DMS 273 (cell line): ENCODE measurements around the gene CENPX.
A peak's percentile ranks its signal among the peaks of the same experiment; 100 is the strongest.

Experiments used
- DNase-seq: peaks from one replicate; lab custom pipeline; 2025; ENCODE audit not compliant: unreplicated experiment; lab: John Stamatoyannopoulos, UW

Gene CENPX

DNA sequence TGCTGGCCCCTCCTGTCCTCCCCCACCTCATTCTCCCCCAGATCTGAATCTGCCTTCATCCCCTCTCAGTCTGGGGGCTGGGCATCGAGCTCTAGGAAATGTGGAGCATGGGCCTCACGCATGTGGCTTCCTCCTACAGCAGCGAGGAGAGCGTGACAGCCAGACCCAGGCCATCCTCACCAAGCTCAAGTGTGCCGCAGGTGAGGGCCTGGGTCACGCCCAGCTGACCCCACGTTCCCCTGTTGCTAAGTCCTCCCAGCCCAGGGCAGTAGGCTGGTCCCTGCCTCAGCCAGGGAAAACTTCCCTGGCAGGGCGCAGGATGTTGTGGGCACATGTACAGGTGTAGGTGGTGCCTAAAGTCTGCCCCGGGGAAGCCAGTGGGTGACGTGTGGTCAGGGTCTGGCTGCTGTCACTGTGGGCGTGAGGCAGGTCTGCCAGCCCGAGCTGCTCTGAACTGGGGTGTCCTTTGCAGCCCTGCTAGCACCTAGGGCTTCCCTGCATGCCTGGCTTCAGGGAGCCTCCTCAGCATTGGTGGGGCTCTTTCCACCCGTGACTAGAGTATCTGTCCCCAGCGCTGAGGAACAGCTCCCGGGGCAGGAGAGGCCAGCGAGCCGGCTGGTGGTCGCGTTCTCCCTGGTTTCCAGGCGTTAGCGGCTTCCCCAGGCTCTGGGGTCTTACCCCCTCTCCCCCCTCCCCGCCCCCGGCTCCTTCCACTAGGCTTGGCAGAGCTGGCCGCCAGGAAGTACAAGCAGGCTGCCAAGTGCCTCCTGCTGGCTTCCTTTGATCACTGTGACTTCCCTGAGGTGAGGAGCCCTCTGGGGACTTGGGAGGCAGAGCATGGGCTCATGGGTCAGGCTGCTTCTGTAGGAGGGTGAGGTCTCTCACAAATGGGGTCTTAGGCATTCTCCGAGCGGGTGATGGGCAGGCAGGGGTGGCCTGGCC, 32.6 kb upstream of the CENPX start:
- DNase-seq = no peak

DNA sequence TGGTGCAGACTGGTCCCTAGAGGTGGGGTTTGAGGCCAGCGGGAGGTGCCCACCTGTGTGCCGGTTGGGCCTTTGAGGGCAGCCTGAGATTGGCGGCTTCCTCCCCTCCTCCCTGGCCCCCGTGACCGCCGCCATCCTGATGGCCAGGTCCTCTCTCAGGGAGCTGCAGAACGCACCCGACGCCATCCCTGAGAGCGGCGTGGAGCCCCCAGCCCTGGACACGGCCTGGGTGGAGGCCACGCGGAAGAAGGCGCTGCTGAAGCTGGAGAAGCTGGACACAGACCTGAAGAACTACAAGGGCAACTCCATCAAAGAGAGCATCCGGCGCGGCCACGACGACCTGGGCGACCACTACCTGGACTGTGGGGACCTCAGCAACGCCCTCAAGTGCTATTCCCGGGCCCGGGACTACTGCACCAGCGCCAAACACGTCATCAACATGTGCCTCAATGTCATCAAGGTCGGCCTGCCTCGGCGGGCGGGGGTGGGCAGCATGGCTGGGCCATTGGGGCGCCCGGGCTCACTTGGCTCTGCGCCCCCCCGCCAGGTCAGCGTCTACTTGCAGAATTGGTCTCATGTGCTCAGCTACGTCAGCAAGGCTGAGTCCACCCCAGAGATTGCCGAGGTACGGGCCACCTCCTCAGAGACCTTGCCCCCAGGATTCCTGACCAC, 31.8 kb upstream of the CENPX start:
- no peak for DNase-seq

DNA sequence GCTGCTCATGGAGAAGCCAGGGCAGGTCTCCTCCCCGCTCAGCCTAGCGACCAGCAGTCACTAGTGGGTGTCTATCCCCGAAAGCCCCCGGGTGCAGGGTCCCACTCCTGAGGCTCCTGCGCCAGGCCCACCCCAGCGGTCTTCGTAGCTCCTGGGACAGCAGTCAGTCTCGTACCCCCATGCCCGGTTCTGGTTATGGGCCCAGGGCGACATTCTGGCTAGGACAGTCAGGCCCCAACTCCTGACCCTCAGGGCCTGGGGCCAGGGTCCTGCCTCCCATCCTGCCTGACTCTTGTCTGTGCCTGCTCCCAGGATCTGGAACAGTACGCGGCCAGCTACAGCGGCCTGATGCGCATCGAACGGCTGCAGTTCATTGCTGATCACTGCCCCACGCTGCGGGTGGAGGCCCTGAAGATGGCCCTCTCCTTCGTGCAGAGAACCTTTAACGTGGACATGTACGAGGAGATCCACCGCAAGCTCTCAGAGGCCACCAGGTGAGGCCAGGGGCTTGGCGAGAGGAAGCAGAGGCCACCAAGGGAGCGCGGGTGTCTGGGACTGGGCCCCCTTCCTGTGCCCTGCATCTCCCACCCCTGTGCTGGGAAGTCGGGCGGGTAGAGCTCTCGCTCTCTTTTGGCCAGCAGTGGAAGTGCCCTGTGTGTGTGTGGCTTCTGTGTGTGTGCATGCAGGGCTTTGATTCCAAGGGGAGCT, 31.0 kb upstream of the CENPX start:
- DNase-seq = no peak

DNA sequence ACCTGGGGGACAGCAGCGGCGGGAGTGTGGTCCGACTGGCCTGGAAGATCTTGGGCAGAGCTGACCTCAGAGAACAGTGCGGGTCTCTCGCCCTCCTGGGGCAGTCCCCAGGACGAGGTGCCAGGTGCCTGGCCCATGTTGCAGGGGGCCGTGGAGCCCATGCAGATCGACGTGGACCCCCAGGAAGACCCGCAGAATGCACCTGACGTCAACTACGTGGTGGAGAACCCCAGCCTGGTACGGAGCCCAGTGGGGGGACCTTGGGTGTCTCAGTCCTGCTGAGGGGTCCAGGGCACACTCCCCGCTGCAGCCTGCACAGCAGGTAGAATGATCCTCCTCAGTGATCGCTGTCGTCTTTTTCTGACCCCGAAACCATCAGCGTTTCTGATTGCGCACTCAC, 30.5 kb upstream of the CENPX start:
- DNase-seq = no peak

DNA sequence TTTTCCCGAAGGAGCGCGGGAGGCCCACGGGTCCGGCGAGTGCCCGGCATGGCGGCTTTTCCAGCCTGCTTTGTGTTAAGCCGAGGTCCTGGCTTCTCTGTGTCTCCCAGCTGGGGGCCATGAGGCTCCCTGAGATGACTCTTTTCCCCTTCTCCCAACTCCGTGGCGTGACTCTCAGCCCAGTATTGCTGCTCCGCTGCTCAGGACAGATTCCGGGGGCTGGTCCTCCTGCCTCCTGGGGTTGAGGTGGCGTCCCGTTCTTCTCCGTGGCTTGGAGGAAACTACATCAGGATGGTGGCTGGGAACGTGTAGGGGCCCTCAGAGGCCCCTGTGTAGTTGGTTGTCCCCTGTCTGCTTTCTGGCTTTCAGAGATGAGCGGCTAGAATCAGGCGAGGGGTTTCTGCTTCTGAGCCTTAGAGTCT, 30.0 kb upstream of the CENPX start:
- no peak for DNase-seq

DNA sequence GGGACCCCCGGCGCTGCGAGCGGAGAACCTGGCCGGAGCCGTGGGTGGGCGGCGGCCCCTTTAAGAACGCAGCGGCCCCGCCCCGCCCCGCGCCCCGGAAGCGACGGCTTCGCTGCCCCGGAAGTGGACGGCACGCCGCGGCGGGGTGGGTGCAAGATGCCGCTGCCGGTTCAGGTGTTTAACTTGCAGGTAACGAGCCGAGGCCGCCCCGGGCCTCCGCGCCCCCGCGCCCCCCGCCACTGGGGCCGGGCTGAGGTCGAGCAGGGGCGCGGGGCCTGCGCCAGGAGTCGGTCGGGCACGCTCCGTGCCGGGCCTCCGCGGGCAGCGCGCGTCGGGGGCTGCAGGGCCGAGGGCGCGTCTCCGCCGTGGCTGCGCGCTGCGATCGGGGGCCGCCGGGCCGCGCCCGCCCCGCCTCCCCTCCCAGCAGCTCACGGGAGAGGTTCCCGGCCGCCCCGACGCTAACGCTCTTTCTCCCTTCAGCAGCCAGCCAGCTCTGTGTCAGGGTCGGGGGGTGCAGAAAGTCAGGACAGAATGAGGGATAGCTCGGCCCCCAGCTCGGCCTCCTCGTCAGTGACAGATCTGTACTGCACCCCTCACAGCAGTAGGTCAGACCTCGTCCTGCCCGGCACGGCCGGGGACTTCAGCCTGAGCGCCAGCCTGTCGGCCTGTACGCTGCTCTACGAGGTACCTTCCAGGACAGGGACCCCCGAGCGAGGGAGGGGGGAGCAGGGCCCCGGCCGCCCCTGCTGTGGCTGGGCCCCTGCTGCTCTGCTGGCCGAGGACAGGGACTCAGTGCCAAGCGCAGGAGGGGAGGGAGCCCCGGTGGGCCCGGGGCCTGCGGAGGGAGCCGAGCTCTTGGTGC, 29.3 kb upstream of the CENPX start, which contains the start of the genes GPS1 and RFNG:
TSS of gene GPS1 (plus strand) at position 123 of the 862 bp plus-strand sequence. CDS start at position 157, 34 bp downstream.
TSS of gene RFNG (minus strand) at position 36 of the 862 bp plus-strand sequence. CDS start 45 bp downstream, outside the sequence.
- DNase-seq = peak; percentile 83

DNA sequence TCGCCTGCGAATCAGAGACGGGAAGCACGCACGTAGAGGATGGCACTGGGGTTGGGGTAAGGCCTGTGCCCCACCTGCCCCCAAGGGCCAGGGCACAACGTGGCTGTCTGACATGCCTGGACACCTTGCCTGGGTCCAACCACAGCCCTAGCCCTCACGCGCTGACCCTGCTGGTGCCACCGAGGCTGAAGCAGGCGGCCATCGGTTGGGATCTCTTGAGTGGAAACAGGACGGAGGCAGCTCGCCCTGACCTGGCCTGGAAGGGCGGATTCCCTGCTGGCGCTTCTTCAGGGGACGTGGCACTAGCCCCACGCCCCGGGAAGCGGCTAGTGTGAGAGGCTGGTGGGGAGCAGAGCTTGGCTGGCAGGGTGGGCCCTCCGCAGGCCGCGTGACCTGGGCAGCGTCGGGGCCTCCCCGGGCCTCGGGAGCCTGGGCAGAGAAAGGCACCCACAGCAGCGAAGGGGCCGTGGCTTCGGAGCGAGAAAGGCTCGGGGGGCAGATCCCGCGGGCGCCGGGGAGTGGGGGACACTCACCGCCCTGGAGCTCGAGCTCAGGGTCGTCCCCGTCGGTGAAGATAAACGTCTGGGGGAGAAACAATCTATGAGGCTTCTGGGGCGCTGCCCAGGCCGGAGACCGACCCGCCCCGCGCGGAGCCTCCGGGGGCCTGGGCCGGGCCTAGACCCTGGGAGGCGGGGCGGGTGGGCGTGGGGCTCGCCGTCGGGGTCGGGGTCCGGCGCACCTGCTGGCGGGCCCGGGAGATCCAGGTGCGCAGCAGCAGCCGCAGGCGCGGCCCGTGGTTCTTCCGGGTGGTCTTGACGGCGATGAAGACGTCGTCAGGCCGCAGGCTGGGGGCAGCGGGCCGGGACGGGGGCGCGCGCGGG, 28.3 kb upstream of the CENPX start:
- DNase-seq = no peak

DNA sequence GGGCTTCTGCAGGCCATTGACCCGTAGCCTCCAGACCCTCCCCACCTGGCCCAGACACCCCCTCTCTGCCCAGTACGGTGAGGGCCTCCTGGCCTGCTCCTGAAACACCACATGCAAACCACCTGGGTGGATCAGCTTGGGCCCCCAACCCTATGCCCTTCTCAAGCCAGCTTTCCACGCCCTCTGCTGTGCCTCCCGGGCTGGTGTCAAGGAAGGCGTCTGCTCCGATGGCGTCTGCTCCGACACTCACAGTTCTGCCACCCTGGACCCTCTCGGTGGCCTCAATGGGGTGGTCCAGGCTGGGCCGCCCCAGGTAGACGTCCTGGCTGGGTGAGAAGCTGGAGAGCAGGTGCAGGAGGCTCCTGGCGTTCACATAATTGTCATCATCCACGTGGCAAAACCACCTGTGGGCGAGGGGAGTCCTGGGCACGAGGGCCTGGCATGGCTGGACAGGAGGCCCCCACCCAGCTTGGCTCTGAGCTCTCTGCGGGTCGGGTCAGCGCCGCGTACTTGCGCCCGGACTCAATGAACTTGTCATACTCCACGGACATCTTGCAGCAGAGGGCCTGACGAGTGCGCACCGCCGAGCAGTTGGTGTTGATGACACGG, 27.6 kb upstream of the CENPX start:
- no peak for DNase-seq

DNA sequence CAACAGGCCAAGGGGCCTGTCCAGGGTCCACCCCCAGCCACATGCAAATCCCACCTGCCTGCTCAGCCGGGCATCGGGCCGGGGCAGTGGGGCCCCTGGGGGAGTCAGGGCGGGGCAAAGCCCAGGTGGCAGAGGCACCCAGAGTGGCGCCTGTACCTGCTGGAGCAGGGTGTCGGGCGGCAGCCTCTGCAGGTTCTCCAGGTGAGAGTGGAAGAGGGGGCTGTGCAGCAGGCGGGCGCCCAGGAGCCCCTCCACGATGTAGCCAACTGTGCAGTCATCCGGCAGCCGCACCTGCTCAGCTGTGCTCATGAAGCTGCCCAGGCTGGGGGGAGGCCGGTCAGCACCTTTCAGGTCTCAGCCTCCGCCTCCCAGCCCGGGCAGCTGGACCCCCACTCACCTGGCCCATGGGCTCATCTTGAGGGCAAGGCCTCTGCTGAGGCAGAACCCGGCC, 26.9 kb upstream of the CENPX start:
- no peak for DNase-seq

DNA sequence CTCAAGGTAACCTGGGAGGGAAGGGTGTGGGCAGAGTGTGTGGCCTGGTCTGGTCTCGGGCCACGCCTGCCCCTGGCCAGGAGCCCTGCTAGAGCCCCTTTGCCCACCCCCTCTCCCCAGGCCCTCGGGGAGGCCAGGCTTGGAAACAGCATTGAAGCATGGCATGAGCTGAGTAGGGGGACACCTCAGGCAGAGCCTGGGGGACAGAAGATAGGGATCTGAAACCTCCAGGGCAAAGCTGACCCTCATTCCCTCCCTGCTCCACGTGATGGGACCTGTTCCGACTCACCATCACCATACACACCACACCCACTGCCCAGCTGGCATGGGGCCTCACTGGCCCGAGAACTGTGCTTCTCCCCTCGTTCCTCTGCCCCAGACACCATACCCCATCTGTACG, 26.4 kb upstream of the CENPX start:
- DNase-seq = no peak

DNA sequence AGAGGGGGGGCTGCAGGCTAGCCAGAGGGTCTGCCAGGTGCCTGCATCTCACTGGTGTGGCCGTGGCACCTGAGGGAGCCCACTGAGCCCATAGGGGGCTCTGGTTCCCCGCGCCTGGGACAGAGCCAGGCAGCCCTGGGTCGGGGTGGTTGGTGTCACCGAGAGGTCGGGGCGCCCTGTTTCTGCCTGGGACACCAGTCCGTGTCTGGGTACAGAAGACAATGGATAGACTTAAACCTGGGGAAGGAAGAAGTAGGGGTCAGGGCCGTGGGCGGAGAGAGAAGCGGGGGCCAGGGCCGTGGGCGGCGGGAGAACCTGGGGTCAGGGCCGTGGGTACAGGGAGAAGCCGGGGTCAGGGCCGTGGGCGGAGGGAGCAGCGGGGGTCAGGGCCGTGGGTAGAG, 25.9 kb upstream of the CENPX start:
- DNase-seq = no peak

DNA sequence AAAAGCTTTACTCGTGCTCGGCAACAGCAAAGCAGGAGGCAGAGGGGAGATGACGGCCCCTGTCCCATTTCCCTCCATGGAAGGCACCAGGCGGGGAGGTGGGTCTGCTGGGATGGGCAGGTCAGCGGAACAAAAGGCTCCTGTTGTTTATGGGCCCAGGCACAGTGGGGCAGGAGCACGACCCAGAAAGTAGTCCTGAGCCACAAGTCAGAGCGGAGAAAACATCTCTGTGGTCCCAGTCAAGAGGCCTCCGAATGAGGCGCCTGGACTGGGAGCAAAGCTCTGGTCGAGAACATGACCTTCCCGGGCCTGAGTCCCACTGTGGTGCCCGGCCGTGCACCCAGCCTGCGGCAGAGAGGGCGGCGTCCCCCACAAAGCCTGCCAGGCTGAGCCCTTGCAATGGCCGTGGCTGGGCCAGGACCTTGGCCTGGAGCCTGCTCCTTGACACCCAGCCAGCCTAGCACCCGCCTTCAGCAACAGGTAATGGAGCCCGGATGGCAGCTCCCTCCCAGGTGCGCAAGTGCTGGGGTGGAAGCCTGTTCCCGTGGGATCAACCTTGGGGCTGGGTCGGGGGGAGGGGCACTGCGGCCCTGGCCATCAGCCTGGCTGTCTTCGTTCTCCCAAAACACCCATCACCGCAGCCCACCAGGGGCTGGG, 25.4 kb upstream of the CENPX start:
- DNase-seq = no peak

DNA sequence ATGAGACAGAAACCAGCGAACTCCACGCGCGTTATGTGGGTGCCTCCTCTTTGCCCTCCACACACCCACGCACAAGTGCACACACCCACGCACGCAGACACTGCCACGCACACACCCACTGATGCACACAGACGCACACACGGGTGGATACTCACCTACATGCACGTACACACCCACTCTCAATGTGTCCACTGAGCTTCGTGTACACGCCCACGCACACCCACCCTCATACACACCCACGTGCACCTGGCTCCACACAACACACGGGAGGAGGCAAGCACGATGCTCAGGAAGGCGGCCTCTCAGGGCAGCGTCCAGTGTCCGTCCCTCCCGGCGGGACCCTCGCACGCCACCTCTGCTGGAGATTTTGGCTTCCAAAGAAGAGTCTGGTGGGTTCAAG, 24.7 kb upstream of the CENPX start:
- DNase-seq = no peak

DNA sequence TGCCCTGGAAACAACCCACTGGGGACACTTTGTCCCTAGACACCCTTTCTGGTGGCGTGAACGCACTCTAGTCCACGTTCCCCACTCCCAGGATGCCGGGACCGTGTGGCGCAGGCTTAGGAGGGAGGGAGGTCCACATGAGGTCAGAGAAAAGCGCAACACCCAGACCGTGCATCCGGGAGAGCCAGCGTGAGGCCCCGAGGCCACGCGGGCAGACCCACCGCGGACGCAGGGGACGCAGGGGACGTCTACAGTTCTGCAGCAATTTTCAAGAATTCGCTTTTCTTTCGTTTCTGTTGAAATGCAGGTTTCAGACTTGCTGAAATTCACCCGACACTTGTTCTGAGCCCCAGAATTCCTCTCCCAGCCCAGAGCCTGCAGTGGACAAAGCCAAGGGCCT, 24.2 kb upstream of the CENPX start:
- DNase-seq = no peak

DNA sequence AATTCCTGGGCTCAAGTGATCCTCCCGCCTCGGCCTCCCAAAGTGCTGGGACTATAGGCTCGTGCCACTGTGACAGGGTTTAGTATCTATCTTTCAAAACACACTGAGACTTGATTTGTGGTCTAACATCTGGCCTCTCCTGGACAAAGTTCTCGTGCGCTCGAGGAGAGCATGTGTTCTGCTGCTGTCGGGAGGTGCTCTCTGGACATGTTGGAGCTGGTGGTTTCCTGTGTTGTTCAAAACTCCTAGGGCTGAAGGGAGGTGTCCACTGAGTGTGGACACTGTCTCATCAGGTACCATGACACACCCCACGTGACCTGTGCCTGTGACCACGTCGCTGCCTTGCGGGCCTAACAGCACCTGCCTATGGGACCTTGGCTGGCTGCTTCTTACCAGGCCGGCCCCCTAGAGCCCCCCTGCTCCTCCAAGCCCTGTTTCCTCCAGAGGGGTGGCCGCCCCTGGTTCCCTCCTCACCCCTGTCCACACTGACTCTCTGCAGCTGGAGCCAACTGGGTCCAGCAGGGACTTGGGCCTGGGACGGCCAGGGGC, 23.3 kb upstream of the CENPX start:
- DNase-seq = no peak

DNA sequence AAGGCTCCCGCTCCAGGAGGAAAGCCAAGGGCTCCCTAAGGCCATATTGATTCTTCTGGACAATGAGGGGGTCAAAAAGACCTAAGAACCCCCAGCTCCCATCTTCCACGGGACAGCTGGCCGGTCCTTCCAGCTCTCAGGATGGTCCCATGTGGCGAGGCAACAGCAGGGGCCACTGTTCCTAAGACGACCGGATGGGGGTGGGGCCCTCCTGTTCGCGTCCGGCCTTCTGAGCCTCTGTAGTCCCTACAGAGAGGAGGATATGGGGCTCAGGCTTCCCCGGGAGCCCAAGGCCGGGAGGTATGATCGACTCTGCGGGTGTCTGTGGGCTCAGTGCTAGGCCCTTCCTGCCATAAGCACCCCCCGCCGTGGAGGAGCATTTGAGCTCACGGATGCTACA, 20.8 kb upstream of the CENPX start:
- DNase-seq = no peak

DNA sequence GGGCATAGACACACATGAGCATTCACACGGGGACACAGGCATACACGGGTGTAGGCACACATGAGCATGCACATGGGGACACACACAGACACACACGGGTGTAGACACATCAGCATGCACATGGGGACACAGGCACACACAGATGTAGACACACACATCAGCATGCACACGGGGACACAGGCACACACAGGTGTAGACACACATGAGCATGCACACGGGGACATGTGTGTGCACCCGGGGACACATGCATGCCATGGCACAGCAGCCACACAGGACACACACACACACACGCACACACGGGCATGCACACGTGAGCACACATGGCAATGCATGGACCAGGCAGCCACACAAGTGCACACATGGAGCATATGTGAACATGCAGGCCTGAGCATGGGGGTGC, 20.0 kb upstream of the CENPX start:
- DNase-seq = no peak

DNA sequence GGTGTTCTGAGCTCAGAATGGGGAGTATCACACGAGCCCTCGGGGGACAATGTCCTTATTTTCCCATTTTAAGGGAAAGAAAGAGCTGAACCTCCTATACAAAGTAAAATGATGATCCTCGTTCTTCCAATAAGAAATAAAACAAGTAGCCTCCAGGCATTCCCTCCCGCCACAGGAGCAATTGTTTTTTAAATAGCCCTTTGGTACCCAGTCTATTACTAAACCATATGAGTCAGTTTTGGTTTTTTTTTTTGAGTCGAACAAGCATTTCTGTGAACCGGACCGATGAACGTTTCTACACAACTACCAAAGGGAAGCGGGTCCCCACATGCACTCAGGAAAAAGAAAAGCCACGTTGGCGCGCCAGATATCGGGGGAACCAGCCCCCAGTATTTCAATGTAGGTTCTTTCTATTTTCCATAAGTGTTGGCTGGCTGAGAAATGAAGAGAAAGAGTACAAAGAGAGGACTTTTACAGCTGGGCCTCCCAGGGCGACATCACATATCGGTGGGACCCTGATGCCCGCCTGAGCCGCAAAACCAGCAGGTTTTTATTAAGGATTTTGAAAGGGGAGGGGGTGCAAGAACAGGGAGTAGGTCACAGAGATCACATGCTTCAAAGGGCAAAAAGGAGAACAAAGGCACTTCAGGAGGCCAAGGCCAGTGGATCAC, 18.6 kb upstream of the CENPX start:
- no peak for DNase-seq
